NOMO-1 (cell line): ENCODE measurements around the gene TNFRSF1B.

Experiments used
- DNase-seq, 2 experiments: peaks; one replicate each; lab custom pipeline; 2025; ENCODE audit not compliant: unreplicated experiment in 2 of 2; lab: John Stamatoyannopoulos, UW

Gene TNFRSF1B

DNA sequence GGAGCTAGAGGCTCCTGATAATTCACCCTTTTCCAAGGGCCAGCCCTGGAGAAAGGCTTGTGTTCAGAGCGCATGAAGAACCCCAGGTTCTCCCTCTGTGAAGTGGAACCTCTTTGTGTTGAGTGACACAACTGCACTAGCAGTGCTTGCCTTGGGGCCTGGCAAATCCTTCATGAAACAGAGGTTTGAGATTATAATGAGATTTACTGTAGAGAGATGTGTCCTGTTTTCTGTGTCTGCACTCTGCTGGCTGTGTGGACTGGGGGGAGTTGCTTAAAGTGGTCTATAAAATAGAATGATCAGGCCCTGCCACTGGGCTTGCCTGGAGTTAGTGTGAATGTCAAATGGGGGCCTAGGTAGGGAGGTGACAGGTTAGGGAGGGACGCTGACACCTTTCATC, 11.5 kb upstream of the TNFRSF1B start:
- no peak for DNase-seq

GRCh38 chr1:12157366-12158231, 9.2 kb upstream of the TNFRSF1B start:
- DNase-seq, result peak; percentile 81 to 85

- no peak for DNase-seq
These were observed 8.3 kb upstream of the TNFRSF1B start for GRCh38 chr1:12158357-12159092.

- no peak for DNase-seq
These were observed 7.0 kb upstream of the TNFRSF1B start for GRCh38 chr1:12159816-12160215.

DNA sequence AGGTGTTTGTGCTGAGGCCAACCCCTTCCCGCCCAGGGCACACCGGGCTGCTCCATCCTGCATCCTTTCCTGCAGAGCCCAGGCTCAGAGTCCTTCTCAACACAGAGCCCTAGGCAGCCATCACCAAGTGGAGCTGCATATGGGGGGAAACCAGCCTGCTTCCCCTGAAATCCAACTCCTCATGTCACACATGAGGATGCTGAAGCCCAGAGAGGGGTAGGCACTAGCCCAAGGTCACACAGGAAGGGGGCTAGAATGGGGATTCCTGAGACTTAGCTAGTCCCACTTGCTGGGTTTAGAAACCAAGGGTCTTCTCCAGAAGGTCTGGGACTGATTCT, 5.5 kb upstream of the TNFRSF1B start:
- no peak for DNase-seq

GRCh38 chr1:12161662-12162458, 4.9 kb upstream of the TNFRSF1B start:
- DNase-seq, result peak; percentile 92 to 93

DNA sequence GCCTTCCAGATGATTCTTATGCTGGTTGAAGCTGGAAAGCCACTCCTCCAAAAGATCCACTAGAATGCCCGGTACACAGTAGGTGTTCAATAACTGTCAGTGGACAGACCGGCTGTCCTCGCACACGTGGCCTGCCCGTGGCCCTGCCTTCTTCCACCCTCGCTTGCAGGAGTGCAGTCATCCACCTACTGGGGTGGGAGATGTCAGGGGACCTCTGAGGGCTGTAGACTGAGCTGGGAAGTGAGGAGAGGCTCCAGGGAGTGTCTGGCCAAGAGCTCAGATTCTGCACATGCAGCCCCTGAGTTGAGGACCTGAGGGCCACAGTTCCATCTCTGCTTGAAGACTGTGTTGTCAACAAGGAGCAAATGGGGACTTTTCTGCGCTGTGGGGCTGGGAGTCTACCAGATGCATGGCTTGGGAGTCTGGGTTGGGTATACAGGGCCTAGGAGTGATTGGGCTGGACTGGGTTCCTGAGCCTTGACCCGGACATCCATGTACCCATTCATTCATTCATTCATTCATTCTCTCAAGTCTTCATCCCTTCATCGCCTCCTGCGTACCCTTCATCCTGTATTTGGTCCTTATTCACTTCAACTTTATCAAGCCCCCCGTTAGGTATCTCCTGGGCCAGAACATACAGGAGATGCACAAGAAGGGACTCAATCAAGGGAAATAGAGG, 4.2 kb upstream of the TNFRSF1B start:
- DNase-seq, result no peak

- DNase-seq, result no peak
These were observed 3.6 kb upstream of the TNFRSF1B start for GRCh38 chr1:12163210-12163609.

DNA sequence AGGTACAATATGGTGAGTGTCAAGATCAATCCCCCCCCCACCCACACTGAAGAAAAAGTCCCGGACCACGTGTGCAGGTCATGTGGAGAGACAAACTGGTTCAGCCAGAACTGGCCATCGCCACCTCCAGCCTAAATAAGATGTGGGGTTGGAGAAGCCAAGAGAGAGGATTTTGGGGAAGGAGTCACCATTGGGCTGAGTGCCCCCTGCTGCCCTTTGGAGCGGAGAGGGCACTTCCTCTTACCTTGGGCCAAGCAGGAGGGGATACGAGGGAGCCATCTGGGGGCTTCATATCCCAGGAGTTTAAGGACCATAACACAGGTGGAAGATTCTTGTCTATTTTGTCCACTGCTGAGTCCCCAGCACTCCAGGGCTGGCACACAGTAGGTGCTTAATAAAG, 2.6 kb upstream of the TNFRSF1B start:
- no peak for DNase-seq

- DNase-seq, result no peak
These were observed 1.4 kb upstream of the TNFRSF1B start for GRCh38 chr1:12165342-12165741.

DNA sequence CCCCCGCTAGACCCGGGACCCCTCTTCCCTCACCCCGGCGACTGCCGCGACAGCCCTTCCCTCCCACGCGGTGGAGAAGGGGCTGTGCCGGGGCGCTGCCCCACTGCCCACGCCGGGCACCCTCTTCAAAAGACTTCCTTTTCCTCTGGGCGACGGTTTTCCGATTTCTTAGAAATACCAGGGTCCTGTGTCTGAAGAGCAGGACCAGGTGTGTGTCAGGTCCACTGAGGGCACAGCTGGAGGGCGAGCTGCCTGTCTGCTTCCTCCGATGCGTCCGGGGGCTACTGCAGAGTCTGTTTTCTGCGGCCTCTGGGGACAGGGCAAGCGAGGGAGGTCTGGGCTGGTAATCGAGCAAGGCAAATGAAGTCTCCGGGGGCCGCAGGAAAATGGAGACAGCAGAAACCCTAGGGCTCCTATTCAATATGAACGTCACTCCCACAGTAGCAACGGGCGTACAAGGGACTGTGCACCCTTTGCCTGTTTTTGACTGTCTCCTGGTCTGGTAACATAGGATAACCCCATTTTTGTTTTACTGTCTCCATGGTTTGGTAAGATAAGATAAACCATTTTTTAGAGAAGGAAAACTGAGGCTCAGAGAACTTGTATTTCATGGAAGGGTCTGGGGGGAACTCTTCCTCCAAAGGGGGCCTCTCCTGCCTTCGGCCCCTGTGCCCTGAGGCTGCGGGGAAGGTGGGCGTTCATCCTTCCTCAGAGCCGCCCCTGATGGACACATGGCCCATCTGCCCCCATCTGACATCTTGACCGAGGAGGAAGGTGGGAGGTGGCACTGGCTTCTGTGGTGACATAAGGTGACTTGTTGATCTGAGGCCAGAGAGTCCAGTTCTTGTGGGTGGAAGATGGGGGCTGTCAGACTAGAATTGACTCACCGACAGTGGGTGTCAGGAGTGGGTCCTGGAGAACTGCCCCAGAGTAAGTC, 970 bp downstream of the TNFRSF1B start:
- no peak for DNase-seq

DNA sequence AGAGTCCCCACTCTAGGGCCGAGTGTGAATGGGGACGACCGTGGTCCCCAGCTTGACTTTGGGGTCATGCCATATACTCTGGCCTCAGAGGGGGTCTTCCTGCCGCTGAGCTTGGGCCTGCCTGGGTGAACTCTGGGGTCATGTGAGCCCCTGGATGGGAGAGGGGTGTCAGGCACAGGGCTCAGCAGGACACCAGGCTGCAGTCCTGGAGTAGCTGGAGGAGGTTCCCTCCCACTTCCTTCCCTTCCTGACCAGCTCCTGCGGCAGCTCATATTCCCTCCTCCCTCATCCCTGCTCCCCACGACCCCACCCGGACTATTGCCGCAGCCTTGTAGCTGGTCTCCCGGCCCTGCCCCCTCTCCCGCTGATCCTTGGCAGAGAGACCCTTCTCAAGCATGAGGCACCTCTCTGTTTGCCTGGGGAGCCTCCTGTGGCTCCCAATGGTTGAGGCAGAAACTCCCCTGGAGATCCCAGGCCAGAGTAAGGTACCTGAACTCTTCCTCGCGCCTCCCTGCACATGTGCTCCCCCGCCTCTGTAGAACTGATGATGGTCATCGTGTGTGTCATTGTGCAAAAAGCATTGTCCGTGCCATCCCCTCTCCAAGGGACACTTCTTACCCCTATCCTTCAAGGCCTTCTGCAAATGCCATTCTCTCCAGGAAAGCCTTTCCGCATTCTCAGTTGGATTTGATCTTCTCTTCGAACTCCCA, 1.8 kb downstream of the TNFRSF1B start:
- no peak for DNase-seq

DNA sequence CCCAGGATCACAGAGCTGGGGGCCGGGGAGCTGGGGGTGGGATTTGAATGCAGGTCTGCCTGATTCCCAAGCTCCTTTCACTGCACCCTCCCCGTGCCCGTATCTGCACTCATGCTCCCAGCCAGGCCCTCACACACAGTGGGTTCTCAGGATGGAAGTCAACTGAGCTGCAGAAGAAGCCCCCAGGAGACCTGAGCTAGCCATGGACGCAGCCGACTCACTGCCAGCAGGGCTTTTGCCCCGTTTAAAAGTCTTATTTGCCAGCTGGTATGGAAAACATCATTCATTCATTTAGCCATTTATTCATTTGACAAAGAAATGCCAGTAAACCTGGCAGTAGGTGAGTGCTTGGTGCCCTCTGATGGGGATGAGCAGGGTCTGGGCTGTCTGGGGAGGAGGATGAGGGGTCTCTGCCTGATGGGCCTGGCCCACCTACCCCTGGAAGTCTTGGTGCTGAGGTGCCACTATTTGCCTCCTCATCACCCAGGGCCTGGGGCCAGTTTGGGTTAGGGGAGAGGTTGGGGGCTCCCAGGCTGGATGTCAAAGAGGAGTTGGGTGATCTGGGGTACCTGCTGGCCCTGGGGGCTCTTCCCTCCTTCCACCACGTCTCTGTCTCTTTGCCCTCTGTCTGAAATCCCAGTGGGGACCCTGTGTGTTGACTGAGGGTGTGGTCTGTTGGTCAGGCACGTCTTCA, 2.8 kb downstream of the TNFRSF1B start:
- DNase-seq, result no peak

GRCh38 chr1:12170263-12170671, 3.5 kb downstream of the TNFRSF1B start:
- DNase-seq, result no peak

- no peak for DNase-seq
These were observed 4.6 kb downstream of the TNFRSF1B start for GRCh38 chr1:12171206-12172041.

DNA sequence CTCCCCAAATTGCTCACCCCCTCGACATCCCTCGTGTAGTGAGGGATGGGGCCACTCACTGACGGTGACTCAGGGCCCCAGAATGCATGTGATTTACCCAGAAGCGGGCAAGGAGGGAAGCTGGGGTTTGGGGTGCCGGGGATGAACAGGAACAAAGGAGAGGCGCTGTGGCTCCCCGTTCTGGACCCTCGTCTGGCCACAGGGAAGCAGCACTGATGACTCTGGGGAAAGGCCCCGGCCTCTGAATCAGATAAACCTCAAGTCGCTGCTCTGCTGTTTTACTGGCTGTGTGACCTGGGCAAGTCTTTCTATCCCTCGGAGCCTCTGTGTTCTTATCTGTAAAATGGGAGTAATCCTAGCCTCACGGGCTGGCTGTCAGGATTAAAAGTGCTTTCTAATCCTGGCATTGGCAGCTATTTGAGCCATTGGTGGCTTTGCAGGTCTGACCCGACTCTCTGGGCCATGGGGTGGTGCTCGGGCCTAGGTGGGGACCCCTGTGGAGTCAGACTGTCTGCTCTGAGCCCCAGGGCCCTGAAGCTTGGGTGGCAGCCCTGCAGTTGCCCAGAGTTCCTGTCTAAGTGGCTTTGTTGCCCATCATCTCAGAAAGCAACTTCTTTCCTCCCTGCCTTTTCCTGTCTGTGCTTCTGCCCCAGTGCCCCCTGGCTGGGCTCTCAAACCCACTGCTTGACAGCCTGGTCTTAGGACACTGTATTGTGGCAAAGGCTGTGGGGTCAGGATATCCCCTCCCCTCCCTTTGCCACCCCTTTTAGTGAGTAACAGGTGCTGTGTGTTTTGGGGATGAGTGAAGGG, 5.5 kb downstream of the TNFRSF1B start:
- no peak for DNase-seq

GRCh38 chr1:12173041-12173509, 6.3 kb downstream of the TNFRSF1B start:
- DNase-seq, result no peak
